ENCODE measurements around the gene EML6. TPM values are rescaled to one million over a fixed set of nuclear protein-coding genes. Genes with fewer than 3 reads are reported as not detected.

Gene EML6
- total RNA-seq, 4 donors from 2014 or later: 0.51 to 1.1 (median 0.61) TPM

- TF ChIP-seq, protein P1, sequence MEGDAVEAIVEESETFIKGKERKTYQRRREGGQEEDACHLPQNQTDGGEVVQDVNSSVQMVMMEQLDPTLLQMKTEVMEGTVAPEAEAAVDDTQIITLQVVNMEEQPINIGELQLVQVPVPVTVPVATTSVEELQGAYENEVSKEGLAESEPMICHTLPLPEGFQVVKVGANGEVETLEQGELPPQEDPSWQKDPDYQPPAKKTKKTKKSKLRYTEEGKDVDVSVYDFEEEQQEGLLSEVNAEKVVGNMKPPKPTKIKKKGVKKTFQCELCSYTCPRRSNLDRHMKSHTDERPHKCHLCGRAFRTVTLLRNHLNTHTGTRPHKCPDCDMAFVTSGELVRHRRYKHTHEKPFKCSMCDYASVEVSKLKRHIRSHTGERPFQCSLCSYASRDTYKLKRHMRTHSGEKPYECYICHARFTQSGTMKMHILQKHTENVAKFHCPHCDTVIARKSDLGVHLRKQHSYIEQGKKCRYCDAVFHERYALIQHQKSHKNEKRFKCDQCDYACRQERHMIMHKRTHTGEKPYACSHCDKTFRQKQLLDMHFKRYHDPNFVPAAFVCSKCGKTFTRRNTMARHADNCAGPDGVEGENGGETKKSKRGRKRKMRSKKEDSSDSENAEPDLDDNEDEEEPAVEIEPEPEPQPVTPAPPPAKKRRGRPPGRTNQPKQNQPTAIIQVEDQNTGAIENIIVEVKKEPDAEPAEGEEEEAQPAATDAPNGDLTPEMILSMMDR (IDR thresholded peaks at IDR 0.05; ENCODE audit: low read depth): no peak
Measured at GRCh38 chr2:54708584-54709335, 14.7 kb upstream of the EML6 start.

DNA sequence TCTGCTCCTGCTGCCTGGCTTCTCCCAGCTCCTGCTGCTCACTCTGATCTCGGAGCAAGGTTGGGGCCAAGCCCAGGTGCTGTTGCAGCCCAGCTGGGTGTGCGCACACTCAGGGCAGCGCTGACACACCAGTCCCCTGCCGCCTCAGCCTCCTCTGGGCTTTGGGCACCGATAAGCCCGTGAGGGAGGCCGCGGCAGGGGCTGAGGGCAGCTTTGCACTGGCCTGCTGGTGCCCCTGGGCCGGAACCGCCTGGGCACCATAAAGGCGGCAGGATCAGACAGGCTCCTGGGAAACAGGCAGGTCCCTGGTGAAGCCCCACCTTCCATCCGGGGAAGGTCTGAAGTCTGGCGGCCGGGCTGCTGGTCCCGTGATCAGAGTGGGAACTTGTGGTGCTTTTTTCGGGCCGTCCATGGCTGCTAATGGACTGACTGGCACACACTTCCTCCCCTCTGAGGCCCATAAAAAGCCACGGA lies 14.1 kb upstream of the EML6 start:
- TF ChIP-seq, protein P1 (IDR thresholded peaks at IDR 0.05; ENCODE audit: low read depth): no peak

DNA sequence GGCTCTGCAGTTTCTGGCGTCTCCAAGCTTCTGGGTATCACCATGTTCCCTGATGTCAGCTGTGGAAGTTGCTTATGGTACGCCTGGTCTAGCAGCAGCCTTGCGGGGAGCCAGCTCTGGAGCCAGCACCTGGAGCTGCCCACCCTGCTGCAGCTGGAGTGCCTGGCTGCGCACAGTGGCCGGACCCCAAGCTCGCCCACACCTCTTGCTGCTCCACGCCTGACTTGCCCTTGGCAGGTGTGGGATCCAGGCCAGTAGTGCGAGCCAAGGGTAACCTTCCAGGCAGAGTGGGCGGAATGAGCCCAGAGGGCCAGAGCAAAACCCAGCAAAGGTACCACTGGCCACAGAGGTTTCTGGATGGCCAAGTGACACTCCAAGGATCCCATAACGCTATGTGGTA lies 13.2 kb upstream of the EML6 start:
- TF ChIP-seq, protein P1 (IDR thresholded peaks at IDR 0.05; ENCODE audit: low read depth): no peak

- TF ChIP-seq, protein P1 (IDR thresholded peaks at IDR 0.05; ENCODE audit: low read depth): no peak
Measured at GRCh38 chr2:54712516-54712915, 10.9 kb upstream of the EML6 start.

- TF ChIP-seq, protein P1 (IDR thresholded peaks at IDR 0.05; ENCODE audit: low read depth): no peak
Measured at GRCh38 chr2:54714996-54715395, 8.5 kb upstream of the EML6 start.

- TF ChIP-seq, protein P1 (IDR thresholded peaks at IDR 0.05; ENCODE audit: low read depth): no peak
Measured at GRCh38 chr2:54716375-54716774, 7.1 kb upstream of the EML6 start.

DNA sequence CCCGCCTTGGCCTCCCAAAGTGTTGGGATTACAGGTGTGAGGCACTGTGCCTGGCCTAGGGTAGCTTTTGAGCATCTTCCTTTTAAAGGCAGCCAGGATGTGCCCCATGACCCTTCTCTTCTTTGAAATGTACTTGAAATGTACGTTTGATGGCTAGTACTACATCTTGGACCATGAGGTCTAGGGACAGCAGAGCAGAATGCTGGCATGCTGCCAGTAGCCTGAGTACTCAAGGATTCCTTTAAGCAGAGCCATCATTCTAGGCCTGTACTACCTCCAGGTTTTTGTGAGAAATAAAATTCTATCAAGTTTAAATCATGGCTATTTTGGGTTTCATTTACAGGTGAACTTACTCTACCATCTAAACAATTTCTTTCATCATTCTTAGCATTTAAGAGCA lies 2.9 kb upstream of the EML6 start:
- TF ChIP-seq, protein P1 (IDR thresholded peaks at IDR 0.05; ENCODE audit: low read depth): no peak
